Retinal pigment epithelial cell (primary cell): ENCODE measurements around the gene FBXO2.

Experiments used
- DNase-seq: peaks from one replicate; pipeline ENCODE4 v3.0.0-alpha.2; 2010; ENCODE audit warnings: low read depth
- H3K4me3 ChIP-seq: 2 replicates; pipeline ENCODE4 v1.5.1; 2011; ENCODE audit warnings: mild to moderate bottlenecking, low read length, control low read depth, moderate library complexity
- TF ChIP-seq, protein P1 (sequence below): conservative IDR thresholded peaks from 2 replicates; pipeline ENCODE4 v1.5.1; 2011; ENCODE audit warnings: low read depth, low read length, control low read depth, inconsistent platforms

FBXO2 gene

DNA sequence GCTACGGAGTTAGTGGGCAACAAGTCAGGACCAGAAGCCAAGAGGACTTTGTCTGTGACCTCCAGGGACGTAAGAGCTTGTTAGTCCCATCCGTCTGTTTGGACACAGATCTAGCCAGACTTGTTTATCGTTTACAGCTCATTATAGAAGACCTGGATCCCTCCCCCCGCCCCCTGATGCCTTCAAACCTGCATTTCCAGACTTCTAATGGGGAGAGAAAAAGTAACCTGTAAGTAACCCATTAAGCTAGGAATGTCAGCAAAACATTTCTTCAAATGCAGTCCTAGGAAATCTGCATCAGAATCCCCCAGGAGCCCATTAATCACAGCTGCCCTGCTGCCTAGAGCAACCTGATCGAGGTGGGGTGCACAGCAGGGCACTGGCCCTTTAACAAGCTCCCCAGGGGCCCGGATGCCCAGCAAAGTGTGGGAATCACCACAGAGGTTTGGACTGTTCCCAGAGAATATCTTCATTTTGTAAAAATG is 28.1 kb upstream of the FBXO2 start:
- H3K4me3 ChIP-seq: no peak overlapping the region
- TF ChIP-seq, protein P1, sequence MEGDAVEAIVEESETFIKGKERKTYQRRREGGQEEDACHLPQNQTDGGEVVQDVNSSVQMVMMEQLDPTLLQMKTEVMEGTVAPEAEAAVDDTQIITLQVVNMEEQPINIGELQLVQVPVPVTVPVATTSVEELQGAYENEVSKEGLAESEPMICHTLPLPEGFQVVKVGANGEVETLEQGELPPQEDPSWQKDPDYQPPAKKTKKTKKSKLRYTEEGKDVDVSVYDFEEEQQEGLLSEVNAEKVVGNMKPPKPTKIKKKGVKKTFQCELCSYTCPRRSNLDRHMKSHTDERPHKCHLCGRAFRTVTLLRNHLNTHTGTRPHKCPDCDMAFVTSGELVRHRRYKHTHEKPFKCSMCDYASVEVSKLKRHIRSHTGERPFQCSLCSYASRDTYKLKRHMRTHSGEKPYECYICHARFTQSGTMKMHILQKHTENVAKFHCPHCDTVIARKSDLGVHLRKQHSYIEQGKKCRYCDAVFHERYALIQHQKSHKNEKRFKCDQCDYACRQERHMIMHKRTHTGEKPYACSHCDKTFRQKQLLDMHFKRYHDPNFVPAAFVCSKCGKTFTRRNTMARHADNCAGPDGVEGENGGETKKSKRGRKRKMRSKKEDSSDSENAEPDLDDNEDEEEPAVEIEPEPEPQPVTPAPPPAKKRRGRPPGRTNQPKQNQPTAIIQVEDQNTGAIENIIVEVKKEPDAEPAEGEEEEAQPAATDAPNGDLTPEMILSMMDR: no peak
- DNase-seq: no peak

DNA sequence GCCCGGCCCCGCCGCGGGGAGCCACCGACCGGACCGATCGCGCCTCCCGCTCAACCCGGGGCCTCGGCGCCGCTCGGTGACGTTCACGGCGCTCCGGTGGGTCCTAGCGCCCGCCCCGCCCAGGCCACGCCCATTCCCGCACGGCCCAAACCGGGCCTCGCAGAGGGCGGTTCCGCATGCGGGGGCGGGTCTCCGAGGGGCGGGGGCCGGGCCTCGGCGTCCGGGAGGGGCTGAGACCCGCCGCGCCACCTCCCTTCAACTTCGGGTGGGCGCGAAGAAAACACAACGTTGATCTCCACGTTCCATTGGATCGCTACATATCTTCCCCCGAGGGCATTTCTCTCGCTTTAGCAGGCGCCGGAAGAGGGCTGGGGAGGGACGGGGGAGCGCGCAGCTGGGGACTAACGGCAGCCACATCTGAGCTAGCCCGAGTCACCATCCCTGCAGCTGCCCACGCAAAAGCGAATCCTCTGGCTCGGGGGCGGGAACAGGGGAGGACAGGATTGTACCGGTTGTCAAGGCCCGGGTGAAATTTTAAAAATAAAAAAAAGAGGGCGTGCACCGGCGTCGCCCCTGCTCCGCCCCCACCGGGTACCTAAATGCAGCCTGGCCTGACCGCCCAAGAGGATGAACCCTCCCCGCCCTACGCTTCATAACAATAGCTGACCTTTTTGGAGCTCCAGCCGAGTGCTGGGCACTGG is 27.0 kb upstream of the FBXO2 start, which contains the start of gene MAD2L2:
MAD2L2 (minus strand) TSS at position 78 of the 701 bp plus-strand sequence. CDS start 547 bp downstream, outside the sequence.
- H3K4me3 ChIP-seq: peak within 1 kb of the TSS; percentile 64
- TF ChIP-seq, protein P1: no peak
- peak; percentile 12 for DNase-seq

DNA sequence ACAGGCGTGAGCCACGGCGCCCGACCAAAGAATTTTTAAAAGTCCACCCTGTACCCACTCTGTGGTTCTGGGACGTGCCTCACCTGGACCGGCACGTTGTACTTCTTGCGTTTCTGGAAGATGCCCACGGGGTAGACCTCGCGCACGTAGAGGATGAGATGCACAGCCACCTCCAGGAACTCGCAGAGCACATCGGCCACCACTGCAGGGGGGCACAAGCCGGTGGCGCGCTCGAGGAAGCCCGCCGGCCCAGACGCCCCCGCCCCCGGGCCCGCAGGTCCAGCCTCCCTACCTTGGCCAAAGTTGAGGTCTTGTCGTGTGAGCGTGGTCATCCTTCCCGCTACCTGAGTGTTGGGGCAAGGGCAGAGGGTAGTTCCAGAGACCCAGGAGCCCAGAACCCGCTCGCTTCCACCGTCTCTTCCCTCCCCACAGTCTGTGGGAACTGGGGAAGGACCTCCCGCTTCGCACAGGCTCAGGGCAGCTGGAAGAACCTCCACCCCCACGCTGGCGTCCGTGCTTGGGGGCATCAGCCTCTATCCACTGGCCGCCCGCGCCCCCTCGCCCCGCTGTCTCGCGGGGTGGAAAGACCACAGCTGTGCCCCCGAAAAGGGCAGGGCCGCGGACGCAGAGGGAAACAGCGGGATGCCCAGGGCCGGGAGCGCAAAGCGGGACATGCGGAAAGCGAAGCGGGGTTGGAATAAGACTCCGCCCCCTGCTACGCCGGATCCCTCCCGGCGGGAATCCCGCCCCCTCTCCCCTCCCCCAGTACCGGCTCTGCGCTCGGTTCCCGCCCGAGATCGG is 26.2 kb upstream of the FBXO2 start:
- peak overlapping the region; percentile 64 for H3K4me3 ChIP-seq
- DNase-seq: no peak
- TF ChIP-seq, protein P1: no peak

DNA sequence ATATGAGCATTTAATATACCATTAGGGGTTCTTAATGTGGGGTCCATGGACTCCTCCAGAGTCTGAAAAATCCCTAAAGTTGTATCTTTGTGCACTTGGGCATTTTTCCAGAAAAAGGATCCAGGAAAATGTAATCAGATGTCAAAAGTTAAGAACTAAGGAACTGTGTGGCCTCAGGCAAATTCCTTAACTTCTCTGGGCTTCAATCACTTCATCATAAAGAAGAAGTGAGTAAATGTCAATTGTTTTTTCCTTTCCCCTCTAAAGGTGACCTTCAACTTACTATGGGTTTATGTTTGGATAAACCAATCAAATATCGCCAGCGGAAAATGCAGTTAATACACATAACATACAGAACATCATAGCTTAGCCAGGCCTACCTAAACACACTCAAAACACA is 24.2 kb upstream of the FBXO2 start:
- TF ChIP-seq, protein P1: no peak
- no peak overlapping the region for H3K4me3 ChIP-seq
- no peak for DNase-seq

DNA sequence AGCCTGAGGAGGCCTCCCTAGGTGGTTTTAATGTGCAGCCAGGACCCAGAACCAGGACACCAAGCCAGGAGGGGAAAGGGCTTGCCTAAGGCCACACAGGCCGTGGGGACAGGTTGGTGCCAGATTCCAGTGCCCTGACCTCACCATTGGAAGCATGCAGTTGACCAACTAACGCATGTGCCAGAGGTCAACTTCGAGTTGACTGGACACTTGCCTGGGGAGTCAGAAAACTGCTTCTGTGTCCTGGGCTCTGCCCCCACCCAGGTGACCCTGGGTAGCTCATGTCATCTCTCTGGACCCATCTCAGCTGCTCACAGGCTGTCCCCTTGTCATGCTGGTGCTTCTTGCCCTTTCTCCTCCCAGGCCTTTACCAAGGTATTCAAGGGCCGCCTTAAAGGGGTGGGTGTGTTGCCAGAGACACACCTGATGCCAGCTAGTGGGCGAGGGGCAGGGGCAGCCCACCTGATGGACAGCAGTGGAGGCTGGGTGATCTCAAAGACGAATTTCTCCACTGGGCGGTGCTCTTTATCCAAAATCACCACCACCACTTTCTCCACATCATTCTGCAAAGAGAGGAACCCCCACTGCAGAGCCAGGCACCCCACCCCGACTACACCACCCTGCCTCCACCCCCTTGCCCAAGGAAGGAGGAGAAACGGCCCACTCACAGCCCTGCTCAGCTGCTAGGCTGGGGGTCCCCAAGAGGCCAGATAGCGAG is 22.3 kb upstream of the FBXO2 start:
- DNase-seq: no peak
- H3K4me3 ChIP-seq: no peak overlapping the region
- TF ChIP-seq, protein P1: no peak

DNA sequence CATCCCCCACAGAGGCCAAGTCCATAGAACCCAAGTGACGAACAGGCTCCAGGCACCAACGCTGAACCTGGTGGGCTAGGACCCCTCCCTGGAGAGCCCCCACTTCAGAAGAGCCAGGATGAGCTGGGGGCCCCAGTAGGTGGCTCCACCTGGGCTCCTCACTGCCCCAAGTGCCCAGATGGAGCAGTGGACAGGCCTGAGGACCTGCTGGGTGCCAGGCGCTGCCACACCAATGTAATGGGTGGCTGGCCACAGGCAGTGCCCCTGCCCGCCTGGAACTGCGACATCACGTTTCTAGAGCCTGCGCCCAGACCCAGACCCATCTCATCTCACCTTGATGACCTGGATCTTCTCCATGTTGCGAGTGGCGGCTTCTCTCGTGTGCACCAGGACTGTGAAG is 21.1 kb upstream of the FBXO2 start:
- no peak overlapping the region for H3K4me3 ChIP-seq
- TF ChIP-seq, protein P1: no peak
- DNase-seq: no peak
